Sigmoid colon (tissue), 4 donors: ENCODE data around the gene CCDC74A.
"Not testable (repeated sequence)": the region's sequence is repeated elsewhere in the genome, so short reads cannot be mapped to it uniquely, and the experiment has no call there.

Experiments
- CTCF ChIP-seq, 4 experiments: fragments of 450-650 bp in 3 of 4; fragments of 200-600 bp in 1 of 4; IDR thresholded peaks; one replicate each; pipeline ENCODE4 v1.5.1; 2016 to 2019; ENCODE audit warnings: antibody characterized with exemption in 4 of 4, mild to moderate bottlenecking in 3 of 4, moderate library complexity in 2 of 4
- EP300 ChIP-seq, 4 donors: sonication (generic); formaldehyde crosslinking; IDR thresholded peaks; one replicate each; pipeline ENCODE4 v1.6.1; 2017; ENCODE audit warnings: antibody characterized with exemption in 4 of 4
- POLR2A ChIP-seq, 2 donors: fragments of 450-650 bp; IDR thresholded peaks; one replicate each; pipeline ENCODE4 v1.6.1; 2016; ENCODE audit warnings: antibody characterized with exemption in 2 of 2, mild to moderate bottlenecking in 2 of 2, moderate library complexity in 2 of 2
- POLR2AphosphoS5 ChIP-seq, 4 donors: sonication (generic); formaldehyde crosslinking; IDR thresholded peaks; one replicate each; pipeline ENCODE4 v1.6.1; 2017; ENCODE audit warnings: antibody characterized with exemption in 4 of 4

DNA sequence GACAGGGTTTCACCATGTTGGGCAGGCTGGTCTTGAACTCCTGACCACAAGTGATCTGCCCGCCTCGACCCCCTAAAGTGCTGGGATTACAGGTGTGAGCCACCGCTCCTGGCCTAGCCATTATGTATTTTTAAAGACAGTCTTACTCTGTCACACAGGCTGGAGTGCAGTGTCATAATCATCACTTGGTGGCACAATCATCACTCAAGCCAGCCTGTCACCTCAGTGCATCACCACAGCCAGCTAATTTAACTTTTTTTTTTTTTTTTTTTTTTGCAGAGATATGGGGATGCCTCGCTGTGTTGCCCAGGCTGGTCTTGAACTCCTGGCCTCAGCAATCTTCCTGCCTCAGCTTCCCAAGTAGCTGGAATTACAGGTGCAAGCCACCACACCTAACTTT, 24.1 kb upstream of the CCDC74A start:
- not testable (repeated sequence) for TF ChIP-seq CTCF, POLR2AphosphoS5, EP300, POLR2A (IDR thresholded peaks at IDR 0.05)
